Cerebellar nuclear complex (tissue), 1 donor: ENCODE results near the gene DYNC2H1.

Experiments used
- DNase-seq, 2 experiments: peaks; one replicate each; lab custom pipeline; 2025; lab: John Stamatoyannopoulos, UW

Gene DYNC2H1

DNA sequence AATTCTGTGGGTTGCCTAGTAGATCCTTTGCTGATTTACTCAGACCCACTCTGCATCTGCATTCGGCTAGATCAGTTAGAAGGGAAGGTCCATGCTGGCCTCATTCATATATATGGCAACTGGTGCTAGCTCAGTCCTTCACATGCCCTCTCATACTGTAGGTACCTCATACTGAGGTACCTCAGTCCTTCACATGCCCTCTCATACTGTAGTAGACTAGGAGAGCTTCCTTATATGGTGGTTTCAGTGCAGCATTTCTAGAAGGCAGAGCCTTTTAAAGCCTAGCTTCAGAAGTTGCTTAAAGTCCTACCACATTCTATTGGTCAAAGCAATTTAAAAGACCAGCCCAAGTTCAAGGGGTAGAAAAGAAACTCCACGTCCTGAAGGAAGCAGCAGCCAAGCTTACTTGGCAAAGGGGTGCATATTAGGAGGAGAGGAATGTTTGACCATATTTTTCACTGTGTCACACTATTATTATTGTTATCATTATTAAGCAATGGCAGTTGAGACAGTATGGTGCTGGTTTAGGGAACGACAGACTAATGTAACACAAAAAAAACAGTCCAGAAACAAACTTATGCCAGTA, 356.4 kb downstream of the DYNC2H1 start:
- DNase-seq = no peak

GRCh38 chr11:103471546-103471945, 362.3 kb downstream of the DYNC2H1 start:
- DNase-seq = no peak

DNA sequence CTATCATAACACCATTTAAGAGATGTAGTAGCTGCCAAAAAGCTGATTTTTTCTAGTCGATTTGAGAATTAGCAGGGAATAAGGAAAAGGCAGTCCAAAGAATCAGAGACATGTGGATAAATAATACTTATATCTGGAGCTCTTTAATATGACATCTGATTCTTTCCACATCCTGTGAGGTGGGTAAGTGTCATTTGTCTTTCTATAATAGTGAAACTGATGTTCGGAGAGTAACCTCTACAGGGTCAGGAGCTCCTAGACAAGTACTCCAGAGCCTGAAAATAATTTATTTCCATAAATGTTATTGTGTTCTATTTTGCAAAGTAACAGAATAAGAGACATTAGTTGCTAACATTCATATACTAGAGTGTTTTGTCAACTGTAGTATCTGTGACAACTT, 367.6 kb downstream of the DYNC2H1 start:
- DNase-seq = no peak

DNA sequence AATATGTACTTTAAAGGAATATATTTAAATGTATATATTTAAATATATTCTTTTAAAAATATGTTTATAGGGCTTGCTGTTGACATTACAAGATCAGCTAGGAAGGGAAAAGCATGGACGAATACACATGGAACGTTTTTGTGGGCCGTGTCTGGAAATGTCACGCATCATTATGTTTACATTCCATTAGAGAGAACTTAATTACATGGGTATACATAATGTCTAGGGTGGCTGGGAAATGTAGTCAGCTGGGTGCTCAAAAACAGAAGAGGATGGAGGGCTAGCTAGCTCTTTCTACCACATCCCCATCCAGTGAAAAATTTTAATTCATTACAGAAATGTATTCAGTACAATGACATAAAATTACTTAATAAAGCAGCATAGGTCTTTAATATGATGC, 371.2 kb downstream of the DYNC2H1 start:
- no peak for DNase-seq

GRCh38 chr11:103483996-103484395, 374.8 kb downstream of the DYNC2H1 start:
- DNase-seq = no peak

DNA sequence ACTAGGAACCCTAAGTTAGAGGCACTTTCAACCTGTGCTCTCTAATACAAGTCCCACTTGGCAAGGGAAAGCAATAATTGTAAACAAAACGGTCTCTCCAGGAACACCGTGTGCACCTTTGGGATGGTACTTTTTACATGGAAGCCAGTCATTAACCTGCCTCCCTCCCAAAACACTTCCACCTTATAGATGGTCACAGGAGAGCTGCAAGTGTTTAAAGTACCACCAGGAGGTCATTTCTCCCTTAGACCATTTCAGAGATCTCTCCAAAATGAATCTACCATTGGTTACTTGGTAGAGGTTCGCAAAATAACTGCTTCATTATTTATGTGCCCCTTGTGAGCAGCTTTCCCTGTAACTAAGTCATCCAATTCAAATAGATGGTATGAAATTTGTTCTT, 375.3 kb downstream of the DYNC2H1 start:
- DNase-seq = no peak

- no peak for DNase-seq
These were observed 377.4 kb downstream of the DYNC2H1 start for GRCh38 chr11:103486604-103487003.

DNA sequence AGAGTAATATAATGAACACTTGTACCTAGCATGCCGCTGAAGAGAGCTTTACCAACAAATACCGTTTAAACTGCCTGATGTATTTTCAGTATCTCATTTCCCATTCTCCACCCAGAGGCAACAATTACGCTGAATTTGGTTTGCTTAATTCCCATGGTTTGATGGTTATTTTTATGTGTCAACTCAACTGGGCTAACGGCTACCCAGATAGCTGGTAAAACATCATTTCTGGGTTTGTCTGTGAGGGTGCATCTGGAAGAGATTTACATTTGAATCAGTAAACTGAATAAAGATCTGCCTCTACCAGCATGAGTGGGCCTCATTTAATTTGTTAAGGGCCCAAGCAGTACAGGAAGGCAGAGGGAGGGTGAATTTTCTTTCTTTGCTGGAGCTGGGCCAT, 377.9 kb downstream of the DYNC2H1 start:
- no peak for DNase-seq

- DNase-seq = no peak
These were observed 378.8 kb downstream of the DYNC2H1 start for GRCh38 chr11:103488031-103488461.

DNA sequence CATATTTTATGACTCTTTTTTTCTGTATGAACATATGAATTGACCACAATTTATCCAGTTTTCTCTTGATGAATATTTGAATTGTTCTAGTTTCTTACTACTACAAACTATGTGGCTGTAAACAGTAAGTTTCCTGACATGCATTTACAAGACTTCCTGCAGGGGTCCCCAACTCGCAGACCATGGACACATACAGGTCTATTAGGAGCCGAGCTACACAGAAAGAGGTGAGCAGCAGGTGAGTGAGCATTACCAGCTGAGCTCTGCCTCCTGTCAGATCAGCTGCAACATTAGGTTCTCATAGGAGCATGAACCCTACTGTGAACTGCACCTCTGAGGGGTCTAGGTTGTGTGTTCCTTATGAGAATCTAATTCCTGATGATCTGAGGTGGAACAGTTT, 379.4 kb downstream of the DYNC2H1 start:
- no peak for DNase-seq

- DNase-seq = no peak
These were observed 382.6 kb downstream of the DYNC2H1 start for GRCh38 chr11:103491777-103492176.

DNA sequence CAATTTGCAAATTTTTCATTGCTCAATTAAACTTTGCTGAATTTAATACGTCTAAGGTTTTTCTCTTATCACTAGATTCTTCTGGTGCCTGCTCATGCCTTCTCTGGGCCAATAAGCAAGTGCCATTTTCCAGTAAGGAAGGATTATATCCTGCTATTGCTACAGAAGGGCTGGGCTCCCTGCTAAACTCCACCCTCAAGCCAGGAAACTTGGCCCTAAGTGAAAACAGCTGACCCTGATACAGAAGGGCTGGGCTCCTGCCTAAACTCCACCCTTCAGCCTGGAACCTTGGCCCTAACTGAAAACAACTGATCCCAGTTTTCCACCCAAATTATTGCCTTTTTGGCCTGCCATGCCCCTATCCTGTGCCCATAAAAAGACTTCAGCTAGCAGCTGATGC, 385.3 kb downstream of the DYNC2H1 start:
- no peak for DNase-seq

- no peak for DNase-seq
These were observed 388.0 kb downstream of the DYNC2H1 start for GRCh38 chr11:103497268-103497667.

DNA sequence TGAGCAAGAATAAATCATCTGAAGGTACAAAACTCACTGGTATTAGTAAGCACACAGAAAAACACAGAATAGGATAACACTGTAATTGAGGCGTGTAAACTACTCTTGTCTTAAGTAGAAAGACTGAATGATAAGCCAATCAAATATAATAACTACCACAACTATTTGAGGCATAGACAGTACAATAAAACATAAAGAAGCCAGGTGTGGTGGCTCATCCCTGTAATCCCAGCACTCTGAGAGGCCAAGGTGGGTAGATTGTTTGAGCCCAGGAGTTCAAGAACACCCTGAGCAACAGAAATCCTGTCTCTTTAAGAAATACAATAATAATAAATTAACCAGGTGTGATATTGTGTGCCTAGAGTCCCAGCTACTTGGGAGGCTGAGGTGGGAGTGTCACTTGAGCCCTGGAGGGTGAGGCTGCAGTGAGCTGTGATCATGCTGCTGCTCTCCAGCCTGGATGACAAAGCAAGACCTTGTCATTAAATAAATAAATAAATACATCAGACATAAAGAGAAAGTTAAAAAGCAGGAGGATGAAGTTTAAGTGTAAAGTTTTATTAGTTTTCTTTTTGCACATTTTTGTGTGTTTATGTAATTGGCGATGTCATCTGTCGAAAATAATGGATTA, 390.6 kb downstream of the DYNC2H1 start:
- no peak for DNase-seq

DNA sequence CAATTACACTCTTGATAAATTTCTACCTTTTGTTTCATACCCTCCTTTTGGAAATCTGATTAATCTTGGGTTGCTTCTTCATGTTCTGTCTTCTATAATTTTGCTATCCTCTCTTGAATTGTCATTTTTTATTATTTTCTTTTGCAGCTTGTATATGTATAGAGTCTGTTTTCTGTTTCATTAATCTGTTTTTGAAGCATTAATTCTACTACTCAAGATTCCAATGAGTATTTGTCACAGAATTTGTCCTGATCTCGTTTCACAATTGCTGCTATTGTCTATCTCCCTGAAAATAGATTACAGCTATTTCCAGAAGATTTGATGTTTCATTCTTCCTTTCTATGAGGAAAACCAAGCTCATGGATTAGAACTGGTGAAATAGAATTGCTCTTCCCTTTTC, 406.1 kb downstream of the DYNC2H1 start:
- no peak for DNase-seq

GRCh38 chr11:103520792-103521191, 411.6 kb downstream of the DYNC2H1 start:
- no peak for DNase-seq

DNA sequence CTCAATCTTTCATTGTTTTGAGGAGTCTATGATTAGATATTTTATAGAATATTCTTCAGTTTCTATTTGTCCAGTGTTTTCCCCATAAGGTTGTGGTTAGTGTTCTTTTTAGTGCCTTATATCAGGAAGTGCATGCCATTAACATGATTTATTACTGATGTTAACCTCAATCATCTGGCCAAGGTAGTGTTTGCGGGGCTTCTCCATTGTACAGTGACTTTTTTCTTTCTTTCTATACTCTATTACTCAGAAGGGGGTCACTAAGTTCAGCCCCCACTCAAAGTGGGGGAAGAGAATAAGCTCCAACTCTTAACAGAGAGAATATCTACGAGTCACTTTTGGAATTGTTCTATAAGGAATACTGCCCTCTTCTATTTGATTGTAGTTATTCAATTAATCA, 415.8 kb downstream of the DYNC2H1 start:
- no peak for DNase-seq

DNA sequence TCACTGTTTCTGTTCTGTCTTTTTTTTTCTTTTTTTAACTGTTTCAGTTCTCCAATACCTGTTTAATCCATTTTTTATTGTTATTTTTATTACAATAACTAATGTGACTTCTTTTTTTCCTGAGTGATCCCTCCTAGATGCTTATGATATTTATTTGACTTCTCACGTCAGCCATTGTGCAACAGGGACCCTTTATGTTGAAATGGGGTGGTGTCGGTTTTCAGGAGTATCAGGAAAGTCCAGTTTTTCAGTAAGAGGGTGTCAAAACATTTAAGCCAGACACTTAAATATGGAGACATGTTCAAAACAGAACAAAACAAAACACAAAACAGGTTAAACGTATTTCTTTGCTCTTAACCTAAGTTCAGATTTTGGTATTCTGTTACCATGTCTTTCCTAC, 418.8 kb downstream of the DYNC2H1 start:
- DNase-seq = no peak

DNA sequence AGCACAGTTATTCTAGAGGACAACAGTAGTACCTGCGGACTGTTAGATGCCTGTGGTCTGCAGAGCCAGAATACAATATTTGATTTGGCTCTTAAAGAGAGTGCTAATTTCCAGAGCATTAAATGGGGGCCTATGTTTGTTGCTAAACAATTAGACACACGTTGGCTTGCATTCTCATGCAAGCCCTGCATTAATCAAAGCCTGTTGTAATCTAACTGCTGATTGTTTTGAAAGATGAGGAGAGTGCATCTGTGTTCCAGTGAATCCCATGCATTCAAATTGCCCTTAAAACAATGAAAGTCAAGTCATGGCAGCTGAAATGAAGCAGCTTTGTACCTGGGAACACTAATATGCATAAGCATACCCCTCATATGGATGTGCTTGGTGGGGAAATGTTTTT, 419.4 kb downstream of the DYNC2H1 start:
- no peak for DNase-seq

DNA sequence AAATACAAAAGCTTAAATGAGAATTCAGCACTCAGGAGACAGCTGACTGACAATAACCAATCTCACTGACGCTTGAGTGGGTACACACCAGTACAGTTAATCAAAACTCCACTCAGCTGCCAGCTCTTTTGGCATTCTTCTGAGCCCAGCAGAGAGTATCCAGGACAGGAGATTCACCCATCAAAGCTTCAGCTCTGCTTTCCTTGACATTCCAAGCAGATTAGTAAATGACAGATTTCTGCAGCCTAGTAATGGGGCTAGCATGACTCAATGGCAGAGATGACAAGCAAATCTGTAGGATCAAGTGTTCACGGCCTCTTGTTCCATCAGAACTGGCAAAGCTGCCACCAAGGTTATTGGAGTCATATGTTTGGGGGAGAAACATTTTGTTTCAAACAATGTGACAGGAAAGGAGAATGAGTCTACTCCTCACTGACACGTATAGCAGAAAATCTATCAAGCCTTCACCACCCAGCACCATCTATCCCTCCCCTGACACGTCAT, 420.0 kb downstream of the DYNC2H1 start:
- DNase-seq = no peak
